DND-41 (cell line): ENCODE results near the gene CAMK4.

Experiments used
- CTCF ChIP-seq: IDR thresholded peaks from 2 replicates; pipeline ENCODE4 v1.5.1; 2012; ENCODE audit warnings: borderline replicate concordance, low read length, moderate library complexity, mild to moderate bottlenecking; ENCODE audit not compliant: poor library complexity, severe bottlenecking; ENCODE audit errors: extremely low read depth
- EZH2 ChIP-seq: IDR thresholded peaks from 3 replicates; pipeline ENCODE4 v1.6.1; 2012; ENCODE audit warnings: borderline replicate concordance, low read depth, mild to moderate bottlenecking, moderate library complexity, low read length, inconsistent platforms; ENCODE audit not compliant: severe bottlenecking

DNA sequence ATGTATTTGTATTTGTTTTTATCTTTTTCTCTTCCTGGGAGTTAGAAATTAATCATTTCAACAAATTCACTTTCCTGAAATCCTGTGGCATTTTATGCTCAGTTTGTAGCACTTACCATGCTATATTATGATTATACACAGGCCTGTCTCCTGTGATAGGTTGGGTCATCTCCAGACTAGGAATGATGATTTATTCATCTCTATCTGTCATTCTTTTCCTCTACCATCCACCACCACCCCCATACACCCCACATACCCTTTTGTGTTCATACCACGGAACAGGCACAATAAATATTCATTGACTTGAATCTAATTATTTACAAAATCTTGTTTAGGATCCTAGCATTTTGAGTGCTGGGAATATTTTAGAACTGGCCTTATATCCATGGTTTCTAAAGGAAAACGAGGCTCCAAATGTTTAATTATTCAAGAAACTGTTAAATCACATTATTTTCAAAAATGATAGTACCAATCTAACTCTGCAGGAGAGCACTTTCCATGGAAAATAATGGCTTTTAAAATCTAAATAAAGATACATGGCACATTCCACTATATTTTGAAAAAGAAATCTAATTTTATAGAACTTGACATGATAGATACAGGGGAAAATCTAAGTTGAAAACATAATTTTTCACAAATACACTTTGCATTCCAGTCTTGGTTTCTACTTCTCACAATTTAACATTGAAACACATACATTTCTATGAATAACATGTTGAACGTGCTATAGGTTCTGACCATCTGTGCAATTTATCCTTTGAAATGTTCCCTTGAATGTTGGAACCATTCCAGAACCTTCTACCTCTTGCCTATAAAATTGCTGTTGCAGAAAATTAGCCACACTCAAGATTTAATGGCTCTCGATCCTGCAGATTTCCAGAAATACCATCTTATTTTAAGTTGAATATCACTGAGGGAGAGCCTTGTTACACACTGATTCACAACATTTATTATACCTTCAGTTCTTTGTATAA lies 198.8 kb downstream of the CAMK4 start:
- TF ChIP-seq CTCF = no peak
- TF ChIP-seq EZH2 = no peak
